DMS79 treated with DMSO at 0.1 percent for 48 hours (cell line): ENCODE data around the gene ARG1.

Experiments
- DNase-seq: peaks from one replicate; lab custom pipeline; 2025; lab: John Stamatoyannopoulos, UW

ARG1 gene

DNA sequence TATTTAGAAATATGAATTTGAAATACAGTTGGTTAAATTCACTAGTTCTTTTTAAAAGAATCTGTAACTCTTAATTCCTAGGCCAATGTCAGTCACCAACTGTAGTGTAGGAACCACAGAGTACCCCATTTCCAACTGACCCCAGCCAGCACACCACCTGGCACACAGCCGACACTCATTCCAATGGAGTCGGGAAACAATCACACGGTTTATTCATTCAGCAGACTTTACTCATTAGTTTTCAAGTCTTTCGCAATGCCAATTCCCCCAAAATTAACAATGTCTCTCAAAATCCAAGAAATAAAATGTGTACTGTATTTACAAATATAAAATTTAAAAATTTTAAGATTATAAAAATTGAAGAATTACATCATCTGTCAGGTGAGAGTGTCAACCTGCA lies 13.5 kb downstream of the ARG1 start:
- no peak for DNase-seq

DNA sequence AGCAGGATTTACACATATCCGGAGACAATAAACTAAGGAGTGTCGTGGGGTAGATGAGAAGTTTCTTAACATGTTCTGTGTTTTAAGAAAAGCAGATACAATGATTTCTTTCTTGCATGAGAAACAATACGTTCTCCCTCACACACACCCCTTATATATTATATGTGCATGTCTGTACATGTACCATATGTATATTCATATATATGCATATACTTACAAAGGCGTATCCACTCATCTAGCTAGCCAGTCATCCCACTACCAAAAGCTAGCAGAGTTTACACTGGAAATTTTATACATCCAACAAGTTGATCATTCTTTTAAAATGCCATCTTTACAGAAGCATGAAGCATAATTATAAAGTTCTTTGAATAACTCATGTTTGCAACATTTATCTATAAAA lies 14.9 kb downstream of the ARG1 start:
- DNase-seq = no peak

DNA sequence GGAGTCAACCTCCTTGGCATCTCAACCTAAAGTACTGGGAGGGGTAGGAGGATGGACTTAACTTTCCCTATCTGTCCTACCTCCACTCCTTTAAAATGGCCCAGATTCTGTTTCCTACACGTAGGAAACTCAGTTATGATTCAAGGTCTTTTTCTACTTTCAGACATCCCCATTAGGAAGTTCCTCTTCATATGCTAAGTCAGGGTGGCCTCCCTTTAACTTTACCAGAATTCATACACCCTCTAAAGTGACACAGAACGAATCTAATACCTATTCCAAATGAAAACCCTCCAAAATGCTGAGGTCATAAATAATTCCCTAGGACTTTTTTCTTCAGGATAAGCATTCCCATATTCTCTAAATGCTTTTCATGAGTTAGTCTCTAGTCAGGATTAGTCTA lies 15.6 kb downstream of the ARG1 start:
- DNase-seq = no peak

DNA sequence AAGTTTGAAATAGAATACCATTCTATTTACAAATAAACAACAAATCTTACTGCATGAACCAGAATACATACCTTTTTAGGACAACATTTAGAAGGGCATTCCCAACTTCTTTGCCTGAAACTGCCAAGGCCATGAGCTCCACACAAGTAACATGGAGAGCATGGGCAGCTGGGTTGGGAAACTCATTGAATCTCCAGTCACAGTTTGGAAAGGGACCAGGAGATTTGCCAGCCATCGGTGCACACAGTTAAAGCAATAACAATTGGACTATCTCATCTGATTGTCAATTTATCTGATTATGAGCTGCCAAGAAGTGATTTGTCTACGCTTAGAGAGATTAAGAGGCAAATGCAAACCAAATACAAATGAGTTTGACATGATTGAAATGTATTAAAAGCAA lies 19.9 kb downstream of the ARG1 start:
- DNase-seq = no peak

DNA sequence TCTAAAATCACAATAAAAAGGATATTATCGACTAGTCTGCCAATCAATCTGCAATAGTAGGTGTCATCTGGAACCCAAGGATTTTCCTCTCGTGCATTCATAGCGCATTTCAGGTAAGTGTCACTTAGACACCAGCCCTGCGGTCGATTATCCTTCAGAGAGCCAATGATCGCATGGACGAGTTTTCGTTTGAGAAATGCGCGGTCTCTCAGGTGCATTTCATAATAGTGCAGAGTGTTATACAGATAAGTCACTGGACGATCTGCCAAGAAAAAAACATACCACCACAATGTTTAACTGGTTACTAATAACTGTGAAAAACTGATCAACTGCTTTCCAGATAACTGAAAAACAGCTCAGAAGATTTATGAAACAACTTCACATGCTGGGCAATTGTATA lies 21.0 kb downstream of the ARG1 start:
- DNase-seq = no peak

DNA sequence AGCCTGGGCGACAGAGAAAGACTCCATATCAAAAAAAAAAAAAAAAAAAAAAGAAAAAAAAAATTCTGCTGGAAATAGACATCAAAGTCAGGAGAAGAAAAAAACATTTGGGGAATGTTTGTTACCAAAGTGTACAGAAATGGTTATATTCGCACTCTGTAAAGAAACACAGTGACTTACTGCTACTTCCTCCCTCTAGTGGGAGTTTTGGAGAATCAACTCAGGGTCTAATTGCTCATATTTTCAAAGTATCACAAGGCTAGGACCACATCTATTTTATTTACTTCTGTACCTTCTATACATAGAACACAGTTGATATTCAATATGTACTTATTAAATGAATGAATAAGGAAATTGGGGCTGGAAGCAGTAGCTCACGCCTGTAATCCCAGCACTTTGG lies 24.4 kb downstream of the ARG1 start:
- no peak for DNase-seq

DNA sequence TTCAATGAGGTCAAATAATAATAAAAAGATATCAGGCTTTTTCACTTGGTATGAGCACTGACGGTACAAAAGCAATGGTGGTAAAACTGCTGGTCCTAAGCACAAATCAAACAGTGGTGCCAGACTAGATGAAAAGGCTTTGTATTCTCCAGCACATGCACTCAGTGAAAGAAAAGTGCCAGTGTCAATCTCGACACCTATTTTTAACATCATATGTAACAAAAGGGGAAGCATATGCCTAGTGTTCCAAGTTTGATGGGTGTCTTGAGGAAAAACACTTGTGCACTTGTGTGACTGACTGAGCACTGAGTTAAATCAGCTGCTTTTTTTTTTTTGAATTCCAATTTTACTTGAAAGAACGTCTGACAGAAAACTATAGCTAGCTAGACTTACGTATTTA lies 27.7 kb downstream of the ARG1 start:
- DNase-seq = no peak

DNA sequence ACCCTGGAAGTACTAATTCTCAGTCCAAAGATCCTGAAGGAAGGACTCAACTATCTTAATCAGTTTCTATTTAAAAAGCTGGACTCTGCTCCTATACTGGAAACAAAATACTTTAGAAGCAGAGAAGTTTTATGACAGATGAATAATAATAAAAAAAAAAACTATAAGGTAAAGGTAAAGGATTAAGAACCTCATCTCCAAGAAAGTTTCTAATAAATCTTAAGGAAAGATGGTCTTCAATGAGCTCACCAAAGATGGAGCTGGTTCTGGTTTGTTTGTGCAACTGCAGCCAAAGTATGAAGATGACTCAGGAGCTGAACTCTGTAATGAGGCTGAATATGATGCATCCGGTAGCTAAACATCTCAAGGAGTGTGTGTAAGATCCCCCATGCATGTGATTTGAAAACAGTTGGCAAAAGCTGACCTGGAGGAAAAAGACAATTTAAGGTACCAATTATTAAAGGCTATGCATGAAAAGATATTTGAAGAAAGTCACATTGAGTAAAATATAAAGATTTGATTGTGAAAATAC lies 29.8 kb downstream of the ARG1 start:
- DNase-seq = no peak

DNA sequence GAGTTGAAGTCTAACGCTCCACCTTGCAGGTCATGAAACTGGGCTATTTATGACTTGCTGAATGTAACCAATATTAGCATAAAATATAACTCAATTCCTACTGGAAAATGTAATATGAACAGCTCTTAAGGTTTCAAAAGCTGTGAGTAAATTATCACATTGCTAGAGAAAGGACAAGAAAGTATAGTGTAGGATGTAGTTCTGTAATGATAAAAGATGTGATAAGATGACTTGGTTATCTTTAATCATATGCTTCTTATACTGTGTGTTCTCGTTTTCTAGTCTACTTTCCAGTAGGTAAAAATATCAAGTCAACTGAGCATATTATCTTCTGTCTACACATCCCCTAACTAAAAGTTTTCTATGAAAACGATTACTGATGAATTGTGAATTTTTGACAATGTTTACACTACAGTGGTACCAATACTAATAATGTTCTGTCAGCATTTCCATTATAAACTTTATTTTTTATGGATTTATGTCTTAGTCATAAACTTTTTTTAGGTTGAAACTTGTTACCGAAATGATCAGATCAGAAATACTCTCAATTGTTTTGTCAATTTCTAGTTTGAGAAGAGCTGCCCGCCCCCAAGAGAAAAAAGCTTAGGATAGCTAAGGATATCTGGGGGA lies 40.4 kb downstream of the ARG1 start:
- DNase-seq = no peak

DNA sequence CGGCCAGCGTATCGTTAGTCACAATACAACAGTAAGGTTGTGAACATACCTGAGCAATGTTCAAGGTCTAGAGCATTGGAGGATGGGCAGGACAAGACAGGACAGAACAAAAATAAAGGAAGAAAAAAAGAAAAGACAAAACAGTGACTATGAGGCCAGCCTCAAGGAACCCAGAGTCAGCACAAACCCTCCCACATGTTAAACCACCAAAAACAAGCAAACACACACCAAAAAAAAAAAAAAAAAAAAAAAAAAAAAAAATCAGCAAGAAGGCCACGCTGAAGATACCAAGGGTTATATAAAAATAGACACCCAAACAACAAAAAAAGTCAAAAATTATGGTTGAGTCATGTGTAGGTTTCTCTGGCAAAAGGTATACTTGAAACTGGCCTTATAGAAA lies 42.2 kb downstream of the ARG1 start:
- no peak for DNase-seq

DNA sequence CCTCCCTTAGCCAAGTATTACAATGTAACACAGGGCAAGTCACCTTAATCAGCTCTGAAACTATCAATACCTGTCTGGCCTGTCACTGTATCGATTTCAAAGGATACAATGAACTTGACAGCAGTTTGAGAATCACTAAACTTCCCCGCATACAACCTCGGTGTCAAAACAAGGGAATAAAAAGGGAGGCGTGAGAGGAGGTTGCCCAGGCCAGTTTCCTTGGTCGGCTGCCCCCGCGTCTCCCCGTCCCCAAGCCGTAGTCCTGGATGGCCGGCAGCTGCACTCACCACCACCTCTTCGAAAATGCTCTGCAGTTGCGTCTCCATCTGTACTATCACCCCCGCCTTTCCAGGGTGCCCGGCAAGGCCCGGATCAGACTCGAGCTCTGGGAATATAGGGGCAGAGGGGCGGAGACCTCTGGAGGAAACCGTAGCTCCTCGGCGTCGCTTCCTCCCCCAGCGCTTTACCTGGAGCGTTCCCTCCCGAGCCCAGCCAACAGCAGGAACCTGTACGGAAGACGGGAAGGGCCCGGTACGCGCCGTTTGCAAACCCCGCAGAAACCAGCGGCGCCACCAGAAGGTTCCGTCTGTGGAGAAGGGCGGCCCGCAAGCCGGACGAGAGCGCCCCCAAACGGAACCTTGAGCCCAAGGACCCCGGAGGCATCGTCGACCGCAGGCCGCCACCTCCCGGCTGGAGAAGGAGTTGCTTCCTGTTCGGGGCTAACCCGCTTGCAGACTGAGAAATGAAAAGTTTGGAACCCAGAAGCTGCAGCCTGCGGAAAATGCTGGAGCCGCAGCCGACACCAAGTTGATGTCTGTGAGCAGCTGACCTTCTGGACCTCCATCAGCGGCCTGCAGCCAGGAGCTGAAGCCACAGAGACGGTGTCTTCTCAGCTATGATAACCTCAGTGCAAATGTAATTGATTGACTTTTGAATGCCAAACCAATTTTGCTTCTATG lies 55.0 kb downstream of the ARG1 start, which contains the start of gene MED23:
Gene MED23 (minus strand): TSS at position 519 of the 959 bp plus-strand sequence. CDS start 193 bp downstream, at position 326.
- peak; percentile 77 for DNase-seq

DNA sequence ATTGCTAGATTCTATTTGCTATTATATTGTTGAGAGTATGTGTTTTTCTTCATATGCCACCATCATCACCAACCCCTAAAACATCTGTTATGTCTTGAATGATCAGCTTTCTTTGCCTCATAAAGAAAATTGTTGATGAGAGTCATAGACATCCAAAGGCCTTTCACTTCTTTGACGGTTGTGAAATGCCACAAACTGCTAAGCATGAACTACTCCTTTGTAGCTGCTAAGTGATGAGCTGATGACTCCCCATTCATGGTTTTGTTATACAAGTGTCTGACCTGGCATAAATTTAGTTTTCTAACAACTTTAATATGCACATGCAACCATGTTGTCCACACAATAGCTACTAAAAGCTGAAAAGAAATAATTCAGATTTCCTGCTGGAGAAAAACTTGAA lies 55.7 kb downstream of the ARG1 start:
- no peak for DNase-seq

DNA sequence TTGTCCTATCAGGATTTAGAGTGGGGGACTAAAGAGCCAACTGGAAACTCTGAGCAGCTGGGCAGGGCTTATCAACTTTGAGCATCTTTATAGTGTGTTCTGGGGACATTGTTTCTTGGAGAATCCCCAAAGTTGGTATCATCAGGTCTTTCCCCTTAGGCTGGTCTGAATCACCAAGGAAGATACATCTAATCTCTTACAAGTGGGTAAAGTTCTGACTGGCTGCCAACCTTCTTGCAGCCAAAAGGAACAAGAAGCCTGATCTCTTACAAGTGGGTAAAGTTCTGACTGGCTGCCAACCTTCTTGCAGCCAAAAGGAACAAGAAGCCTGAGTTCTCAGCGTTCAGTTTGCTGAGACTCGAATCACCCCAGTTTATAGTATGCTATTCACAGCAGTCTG lies 56.6 kb downstream of the ARG1 start:
- DNase-seq = peak; percentile 62

DNA sequence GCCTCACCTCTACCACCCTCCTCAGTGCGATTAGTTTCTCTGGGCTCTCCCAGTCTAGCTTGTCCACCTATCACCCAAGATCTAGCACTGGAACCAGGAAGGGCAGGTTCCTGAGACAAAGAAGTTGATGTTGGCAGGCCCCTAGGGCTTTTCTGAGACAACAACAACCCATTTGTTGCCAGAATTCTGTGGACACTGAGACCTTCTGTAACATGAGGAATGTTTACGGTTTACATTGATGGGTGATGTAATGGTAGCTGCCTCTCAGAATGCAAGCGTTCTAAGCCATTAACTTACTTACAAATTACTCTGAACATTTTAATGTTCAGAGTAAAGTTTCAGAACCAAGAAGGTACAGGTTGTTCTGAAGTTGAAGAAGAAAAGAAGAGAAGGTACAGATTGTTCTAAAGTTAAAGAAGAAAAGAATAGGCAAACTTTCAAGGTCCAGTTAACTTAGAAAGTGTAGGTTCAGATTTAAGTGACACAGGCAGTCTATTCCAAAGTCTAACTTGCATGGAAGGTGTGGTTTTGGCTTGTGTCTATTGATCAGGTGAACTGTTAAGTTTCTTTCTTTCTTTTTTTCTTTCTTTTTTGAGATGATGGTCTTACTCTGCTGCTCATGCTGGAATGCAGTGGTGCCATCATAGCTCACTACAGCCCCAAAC lies 58.7 kb downstream of the ARG1 start:
- DNase-seq = no peak
